Endothelial cell of coronary artery (primary cell): ENCODE measurements around the gene ZNF735. TPM values are rescaled to one million over a fixed set of nuclear protein-coding genes. Genes with fewer than 3 reads are reported as not detected.

Experiments
- total RNA-seq: library from RNA; depleted of rRNA; stranded (reverse); fragments of >200 nt; gene quantifications from 2 replicates; pipeline ENCODE4 v1.2.3, GENCODE V29; 2014

The ZNF735 gene
- not detected in 2 replicates for total RNA-seq

GRCh38 chr7:64206903-64207302 is at the start of gene ZNF735:
TSS of gene ZNF735 (plus strand) at chr7:64207203. CDS start at chr7:64207203, 0 bp downstream.

DNA sequence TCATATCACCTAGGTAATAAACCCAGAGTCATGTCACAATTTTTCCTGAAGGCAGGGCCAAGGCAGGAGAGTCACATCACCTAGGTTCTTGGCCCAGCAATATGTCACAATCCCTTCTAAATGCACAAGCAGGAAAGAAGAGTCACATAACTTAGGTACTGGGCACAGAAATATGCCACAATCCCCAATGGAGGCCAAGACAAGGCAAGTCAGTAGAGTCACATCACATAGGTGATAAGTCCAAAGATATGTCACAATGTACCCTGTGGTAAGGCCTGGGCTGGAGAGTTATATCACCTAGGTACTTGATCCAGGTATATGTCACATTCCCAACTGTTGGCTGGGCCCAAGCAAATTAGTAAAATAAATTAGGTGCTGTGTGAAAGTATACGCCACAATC is 21.2 kb downstream of the ZNF735 start, which contains the start of gene ZNF679:
ZNF679 (plus strand) TSS at position 301 of the 400 bp plus-strand sequence. CDS start 20,644 bp downstream, outside the sequence.

Other genes with a start within 250 kb of the ZNF735 start
- gene ZNF722, start 208.4 kb upstream of the ZNF735 start, total RNA-seq, result not detected in 2 replicates
- gene ZNF727, start 161.8 kb upstream of the ZNF735 start, total RNA-seq, result 0.09 TPM in 1 of 2 replicates, not detected in the other
- gene ZNF679, start 21.3 kb downstream of the ZNF735 start, total RNA-seq, result not detected in 2 replicates
- gene ZNF736, start 106.8 kb downstream of the ZNF735 start, total RNA-seq, result 2.6 and 7.9 TPM in 2 replicates